Amniotic epithelial cell (primary cell): Measurements from ENCODE around the gene DISC1.
"Not testable (repeated sequence)": the region's sequence is repeated elsewhere in the genome, so short reads cannot be mapped to it uniquely, and the experiment has no call there.

Source experiments
- DNase-seq: peaks from one replicate; pipeline ENCODE4 v3.0.0-alpha.2; 2010; ENCODE audit warnings: low read depth

Gene DISC1

DNA sequence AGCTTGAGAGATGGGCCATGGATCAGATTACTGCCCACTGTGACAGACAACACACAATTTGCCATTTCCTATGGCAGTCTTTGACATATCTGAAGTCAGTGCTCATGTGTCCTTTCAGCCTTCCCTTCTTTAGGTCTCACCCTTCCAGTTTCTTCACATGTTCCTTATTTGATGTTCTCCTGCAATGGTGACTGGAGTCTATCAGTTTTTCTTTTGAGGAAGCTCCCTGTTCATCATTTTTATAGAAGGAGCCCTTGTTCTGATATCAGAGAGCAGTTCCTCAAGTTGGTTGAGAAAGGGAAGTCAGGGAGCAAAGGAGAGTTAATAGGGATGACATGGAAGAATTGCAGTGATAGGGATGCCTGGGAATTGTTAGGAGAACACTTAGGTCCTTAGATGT is 42.2 kb downstream of the DISC1 start:
- no peak for DNase-seq

DNA sequence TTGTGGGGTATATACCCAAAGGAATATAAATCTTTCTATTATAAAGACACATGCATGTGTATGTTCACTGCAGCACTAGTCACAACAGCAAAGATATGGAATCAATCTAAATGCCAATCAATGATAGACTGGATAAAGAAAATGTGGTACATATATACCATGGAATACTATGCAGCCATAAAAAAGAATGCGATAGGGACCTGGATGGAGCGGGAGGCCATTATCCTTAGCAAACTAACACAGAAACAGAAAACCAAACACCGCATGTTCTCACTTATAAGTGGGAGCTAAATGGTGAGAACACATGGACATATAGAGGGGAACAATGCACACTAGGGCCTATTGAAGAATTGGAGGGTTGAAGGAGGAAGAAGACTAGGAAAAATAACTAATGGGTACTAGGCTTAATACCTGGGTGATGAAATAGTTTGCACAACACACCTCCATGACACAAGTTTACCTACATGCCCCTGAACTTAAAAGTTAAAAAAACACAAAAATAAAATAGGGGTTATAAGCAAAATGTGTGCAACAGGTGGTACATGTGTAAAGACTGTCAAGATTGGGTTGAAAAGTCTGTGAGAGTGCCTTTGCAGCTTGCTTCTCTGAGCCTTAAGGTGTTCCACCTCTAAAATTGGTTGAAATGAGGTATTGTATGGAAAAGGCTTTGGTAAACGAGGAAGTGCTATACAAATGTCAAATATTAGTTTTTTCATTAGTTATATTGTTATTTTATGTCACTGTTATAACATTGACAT is 43.5 kb downstream of the DISC1 start:
- not testable (repeated sequence) for DNase-seq

DNA sequence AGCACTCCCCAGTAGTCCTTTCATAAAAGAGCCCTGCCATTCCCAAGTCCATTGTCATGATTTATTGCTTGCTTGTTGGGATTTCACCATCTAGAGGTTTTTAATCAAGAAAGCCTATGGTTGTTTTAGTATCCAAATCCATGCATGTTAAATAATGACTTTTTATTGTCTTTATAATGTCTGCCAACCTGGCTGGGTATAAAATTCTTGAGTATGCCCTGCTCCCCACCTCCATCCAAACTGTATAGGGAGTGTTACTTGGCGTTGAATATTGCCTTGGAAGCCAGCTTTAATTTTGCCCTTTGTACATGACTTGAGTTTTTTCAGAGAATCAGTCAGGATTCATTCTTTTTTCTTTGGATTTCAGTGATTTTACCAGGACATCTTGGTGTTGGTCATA is 44.2 kb downstream of the DISC1 start:
- no peak for DNase-seq

DNA sequence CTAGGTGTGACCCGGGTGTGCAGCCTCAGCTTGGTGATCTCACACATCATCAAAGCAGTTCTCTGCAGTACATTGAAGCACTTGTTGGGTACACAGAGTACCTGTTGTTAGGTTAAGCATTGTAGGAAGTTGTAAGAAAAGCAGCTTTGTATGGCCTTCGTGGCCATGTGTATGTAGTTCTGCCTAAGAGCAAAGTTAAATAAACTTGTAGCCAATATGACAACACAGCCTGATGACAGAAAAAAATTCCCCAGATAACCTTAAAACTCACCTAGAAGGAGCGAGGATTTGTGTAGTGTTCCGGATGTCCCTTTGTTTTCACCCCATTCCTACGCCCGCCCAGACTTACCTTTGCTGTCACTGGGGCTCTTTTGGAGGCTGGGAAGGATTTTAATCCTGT is 48.0 kb downstream of the DISC1 start:
- DNase-seq, result no peak

DNA sequence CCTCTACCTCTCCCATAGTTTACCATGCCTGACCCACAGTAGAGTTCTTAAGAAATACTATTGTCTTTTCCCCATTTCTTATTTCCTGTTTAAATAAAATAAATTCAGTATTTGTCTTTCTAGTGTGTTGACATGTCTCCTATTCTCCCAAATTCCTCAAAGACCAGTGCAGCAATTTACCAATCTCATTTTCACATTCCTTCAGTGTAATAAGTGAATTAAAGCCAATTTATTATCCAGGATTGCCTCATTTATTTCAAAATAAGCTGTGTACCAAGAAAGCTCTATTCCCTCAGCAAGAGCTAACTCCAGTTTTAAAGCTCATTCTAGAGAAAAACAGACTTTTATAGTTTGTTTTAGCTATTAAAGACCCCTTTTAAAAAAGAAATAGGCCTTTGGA is 49.9 kb downstream of the DISC1 start:
- peak; percentile 20 for DNase-seq

DNA sequence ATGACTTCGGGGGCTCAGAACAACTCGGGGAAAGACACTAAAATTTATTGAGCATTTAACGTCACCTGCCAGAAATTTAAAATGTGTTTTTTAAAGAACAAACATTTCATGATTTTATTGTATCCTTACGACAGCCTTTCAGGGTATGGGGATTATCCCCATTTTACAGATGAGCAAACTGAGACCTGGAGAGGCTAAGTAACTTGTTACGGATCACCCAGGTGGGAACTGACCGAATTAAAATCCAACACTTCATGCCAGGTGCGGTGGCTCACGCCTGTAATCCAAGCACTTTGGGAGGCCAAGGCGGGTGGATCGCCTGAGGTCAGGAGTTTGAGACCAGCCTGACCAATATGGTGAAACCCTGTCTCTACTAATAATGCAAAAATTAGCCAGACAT is 50.9 kb downstream of the DISC1 start:
- no peak for DNase-seq

DNA sequence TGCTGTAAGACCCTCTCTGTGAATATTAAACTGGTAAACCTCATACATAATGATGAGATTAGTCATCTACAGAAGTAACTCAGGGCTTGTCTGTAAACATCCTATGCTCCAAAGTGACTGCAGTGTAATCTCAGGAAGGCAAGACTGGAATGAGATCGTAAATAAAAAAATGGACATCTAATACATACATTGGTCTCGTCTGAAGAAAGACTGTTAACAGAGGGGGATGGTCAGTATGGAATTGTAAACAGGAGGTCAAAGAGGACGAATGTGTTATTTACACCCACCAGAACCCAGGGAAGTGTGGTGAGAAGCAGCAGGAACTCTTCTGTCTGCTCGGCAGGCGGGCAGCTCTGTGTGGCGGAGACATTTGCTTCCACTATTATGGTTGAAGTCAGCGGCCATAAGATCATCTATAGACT is 51.4 kb downstream of the DISC1 start:
- peak; percentile 30 for DNase-seq

DNA sequence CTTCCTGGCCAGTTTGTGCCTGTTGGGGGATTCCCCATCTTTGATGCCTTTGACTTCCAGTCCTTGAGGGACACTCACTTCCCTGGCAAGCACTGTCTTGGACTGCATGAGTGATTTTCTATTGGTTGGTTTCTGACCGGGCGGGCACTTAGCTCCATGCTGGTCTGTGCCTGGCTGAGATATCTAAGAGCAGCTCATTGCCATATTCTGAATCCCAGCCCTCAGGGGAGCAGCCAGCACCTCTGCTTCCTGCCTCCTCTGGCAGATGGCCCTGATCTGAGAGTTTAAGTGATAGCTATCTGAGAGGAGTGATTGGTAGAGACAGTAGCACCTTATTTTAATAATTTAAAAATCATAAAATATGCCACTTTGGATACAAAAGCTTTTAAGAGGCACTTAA is 52.5 kb downstream of the DISC1 start:
- DNase-seq, result no peak

DNA sequence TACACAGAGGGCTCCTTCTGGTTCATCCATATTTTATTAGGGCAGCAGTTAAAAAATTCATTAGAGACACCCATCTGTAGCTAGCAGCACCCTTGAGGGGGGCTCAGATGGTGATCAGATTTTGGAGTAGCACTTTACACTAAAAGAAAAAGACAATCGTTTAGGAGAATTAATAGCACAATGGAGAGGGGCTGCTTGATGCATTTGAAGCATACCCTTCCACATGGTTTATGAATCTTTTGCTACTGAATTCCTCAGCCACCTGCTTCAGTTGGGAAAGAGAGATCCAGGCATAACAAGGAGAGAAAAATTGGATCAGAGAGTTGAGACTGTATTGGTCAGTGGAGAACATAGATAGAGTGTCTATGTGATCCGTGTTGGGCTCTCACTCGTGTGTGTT is 54.4 kb downstream of the DISC1 start:
- DNase-seq, result no peak

DNA sequence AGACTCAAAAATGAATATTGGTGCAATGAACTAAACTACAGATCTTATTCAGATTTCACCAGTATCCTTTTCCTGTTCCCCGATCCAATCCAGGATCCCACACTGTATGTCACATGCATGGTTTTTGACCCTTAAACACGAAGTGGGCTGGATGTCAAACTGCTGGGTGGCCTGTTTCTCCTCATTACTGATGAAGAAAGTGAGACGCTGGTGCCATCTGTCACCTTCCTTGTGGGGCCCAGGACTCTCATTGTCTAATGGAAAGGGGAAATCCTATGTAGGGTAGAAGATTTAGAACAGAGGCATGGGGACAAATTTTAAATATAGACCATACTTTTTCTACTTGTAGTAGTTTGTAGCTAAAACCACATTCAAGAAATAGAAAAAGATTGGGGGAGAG is 56.2 kb downstream of the DISC1 start:
- no peak for DNase-seq

DNA sequence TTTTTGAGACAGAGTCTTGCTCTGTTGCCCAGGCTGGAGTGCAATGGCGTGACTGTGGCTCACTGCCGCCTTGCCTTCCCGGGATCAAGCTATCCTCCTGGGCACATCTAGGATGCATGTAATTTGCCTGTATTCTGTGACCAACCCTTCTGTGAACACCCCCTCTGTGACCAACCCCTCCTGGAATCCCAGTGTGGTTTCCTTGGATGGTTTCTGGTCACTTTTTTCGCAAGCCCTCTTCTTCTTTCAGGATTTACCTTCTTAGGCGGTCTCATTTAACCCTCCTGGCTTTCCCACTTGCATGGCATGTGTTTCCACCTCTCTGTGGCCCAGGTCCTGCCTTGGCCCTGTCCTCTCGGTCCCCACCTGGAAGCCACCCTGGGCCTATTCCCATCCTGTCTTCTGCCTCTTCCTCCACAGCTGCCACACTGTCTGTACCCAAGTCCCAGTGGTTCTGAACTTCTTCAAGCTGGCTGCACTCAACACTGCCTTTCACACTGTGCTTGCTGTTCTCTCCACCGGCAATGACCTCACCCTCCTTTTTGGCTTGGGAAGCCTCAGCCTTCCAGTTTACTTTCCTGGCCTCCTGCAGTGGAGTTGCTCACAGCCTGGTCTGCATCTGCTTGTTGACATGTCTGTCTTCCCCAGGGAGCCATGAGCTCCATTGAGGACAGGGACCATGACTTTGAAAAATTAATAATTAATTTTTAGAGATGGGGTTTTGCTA is 57.0 kb downstream of the DISC1 start:
- DNase-seq, result no peak

DNA sequence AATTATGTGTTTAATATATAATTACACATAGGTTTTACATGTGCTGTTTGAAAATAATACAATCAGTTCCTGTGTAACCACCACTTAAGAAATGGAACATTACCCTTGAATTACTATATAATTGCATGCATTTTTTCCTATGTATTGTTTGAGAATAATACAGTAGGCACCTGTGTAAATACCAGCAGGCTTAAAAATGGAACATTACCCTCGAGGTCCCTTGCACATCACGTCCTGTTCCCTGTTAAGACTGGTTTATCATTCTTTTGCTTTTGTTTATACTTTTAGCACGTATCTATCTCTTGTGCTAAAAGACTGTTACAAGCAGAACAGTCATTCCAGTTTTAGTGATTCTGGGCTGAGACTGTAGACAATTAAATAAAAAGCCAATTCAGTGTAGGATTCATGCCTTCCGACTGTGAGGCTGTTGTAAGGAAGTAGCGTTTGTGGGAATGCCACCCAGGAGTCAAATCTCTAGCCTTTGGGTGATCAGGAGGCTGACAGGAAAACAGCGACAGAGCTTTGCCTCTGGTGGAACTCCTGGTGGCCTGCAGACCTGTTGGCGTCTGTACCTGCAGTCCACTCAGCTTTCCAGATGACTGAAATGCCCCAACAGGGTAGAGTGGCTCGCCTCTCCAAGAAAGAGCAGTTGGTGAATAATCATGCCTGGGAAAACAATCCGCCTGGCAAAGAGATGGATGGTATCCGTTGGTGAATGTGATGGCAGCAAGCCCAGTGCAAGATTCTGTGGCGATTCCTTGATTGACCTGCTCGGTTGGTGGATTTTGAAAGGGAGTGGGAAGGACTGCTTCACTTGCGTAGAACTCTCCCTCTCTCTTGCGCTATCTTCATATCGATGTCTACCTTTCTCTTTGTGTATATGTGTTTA is 58.0 kb downstream of the DISC1 start:
- no peak for DNase-seq

DNA sequence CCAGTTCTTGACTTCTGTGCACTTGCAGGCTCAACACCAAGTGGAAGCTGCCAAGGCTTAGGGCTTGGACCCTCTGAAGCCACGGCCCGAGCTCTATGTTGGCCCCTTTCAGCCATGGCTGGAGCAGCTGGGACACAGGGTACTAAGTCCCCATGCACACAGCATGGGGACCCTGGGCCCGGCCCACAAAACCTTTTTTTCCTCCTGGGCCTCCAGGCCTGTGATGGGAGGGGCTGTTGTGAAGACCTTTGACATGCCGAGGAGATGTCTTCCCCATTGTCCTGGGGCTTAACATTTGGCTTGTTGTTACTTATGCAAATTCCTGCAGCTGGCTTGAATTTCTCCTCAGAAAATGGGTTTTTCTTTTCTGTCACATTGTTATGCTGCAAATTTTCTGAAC is 59.8 kb downstream of the DISC1 start:
- DNase-seq, result no peak

DNA sequence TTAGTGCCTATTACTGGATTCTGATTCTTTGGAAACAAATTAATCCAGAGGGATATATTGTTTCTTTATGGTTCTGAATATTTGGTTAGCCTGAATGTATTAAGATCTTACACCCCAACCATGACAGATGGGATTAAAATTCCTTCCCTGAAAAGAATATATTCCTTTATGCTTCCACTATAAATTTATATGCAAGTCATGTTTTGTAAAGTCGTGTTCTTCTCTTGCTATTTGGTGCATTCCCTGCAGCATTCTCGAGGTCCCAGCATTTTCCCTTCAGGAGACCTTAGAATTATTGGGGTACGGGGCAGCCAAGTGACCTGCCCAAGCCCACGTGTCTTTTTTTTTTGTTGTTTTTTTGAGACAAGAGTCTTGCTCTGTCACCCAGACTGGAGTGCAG is 62.4 kb downstream of the DISC1 start:
- DNase-seq, result no peak

DNA sequence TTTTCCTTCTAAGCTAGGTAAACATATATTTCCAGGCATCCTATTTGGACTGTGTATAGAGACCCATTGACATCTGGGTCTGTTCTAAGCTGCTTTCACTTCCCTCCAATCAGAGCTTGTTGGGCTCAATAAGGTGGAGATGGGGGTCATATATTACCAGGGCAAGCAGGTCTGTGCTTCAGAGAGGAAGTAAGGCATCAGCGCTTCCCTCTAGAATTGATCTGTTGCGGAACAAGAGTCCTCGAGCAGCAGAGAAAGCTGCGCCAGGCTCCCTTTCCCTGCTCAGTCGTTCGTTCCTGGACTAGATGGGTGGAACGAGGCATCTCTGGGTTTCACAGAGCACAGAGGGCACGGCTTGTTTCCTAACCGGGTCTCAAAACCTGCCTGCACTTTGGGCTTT is 63.5 kb downstream of the DISC1 start:
- DNase-seq, result no peak

DNA sequence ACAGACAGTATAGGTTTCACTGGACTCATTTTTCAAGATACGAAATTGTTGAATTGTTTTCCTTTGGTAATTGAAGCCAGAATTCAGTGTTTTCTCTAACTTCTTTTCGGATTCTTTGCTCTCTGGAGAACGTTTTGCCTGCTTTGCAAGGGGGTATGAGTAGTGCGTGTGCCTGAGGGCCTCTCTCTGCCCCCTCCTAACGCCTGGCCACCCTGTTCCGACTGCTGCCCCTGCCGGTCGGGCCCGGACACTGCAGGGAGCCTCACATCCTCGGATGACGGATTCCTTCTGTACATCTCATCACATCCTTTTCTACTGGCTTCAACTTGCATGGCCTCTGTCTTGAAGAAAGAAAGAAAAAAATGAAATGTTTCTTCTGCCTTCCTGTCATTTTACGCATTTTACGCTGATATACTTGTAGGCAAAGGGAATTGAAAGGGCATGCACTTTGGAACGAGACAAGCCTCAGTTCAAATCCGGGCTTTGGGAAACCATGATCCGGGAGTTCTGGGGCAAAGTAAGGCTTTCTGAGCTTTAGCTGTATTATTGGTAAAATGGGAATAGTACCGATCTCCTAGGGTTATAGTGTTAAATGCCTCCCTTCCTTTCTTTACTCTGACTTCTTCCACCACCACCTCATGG is 65.1 kb downstream of the DISC1 start:
- DNase-seq, result no peak

DNA sequence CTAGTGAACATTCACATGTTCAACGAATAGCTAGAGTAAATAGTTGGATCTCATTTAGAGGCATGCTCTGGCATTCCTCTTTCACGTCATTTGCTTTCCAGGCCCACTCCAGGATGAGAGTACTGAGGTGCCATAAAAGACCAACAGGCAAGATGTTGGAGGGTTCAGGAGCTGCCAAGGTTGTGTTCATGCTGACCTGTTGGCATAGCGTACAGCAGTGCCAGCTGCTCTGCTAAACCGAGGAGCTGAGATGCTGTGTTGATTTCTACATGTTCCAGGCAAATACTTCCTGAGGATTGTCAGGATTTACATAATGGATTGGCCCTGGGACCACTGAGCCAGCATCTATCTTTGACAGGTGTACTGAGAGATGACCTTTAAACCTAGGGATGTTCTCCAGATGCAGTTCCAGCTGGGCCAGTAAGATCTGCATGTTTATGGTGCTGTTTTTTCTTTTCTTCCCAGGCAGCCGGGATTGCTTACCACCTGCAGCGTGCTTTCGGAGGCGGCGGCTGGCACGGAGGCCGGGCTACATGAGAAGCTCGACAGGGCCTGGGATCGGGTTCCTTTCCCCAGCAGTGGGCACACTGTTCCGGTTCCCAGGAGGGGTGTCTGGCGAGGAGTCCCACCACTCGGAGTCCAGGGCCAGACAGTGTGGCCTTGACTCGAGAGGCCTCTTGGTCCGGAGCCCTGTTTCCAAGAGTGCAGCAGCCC is 66.9 kb downstream of the DISC1 start:
- no peak for DNase-seq

DNA sequence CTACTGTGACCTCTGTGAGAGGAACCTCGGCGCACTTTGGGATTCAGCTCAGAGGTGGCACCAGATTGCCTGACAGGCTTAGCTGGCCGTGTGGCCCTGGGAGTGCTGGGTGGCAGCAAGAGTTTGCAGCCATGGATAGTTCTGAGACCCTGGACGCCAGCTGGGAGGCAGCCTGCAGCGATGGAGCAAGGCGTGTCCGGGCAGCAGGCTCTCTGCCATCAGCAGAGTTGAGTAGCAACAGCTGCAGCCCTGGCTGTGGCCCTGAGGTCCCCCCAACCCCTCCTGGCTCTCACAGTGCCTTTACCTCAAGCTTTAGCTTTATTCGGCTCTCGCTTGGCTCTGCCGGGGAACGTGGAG is 67.5 kb downstream of the DISC1 start:
- DNase-seq, result no peak

DNA sequence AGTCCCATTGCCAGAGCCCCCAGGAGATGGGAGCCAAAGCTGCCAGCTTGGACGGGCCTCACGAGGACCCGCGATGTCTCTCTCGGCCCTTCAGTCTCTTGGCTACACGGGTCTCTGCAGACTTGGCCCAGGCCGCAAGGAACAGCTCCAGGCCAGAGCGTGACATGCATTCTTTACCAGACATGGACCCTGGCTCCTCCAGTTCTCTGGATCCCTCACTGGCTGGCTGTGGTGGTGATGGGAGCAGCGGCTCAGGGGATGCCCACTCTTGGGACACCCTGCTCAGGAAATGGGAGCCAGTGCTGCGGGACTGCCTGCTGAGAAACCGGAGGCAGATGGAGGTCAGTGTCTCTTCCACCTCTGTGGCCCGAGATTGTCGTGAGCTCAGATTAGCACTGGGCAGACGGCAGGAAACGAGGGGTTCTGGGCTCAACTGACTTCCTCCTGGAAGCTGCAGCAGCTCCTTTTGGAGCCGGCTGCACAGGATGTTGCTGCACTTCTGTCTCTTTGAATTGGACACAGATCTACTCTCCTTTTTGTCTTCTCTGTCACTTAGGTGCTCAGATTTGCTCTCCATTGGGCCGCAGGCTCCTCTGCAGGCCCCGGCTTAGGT is 68.0 kb downstream of the DISC1 start:
- DNase-seq, result no peak

DNA sequence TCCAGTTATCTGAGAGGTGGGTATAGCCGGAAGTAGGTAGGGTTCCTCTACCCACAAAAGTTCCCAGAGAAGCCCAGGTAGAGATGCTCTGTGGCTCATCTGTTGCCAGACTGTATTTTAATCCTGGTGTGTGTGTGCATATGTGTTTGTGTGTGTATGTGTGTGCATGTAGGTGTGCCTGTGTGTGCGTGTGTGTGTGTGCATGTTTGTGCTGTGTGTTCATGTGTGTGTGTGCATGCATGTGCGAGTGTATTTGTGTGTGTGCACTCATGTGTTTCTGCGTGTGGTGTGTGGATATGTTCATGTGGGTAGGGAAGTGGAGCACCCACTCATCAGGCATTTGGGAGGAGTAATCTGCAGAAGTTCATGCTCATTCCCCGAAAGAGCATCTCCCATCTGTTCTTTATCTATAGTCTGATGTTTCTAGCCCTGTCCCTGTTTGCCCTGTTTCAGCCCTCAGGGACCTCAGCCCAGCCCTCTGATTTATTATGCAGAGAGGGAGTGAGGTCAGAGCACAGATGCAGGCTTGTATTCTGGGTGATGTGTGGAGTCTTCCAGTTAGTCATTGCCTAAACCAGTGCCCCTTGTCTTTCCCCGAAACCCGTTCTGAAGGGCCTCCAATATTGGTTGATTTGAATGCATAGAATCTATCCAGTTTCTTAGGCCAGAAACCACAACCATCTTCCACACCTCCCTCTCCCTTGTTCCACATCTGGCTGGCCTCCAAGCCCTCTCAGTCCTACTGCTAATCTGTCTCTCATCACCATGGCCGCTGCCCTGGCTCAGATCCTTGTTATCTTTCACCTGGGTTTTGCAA is 69.1 kb downstream of the DISC1 start:
- DNase-seq, result peak; percentile 32
